ENCODE measurements around the gene DGCR2. TPM values are rescaled to one million over a fixed set of nuclear protein-coding genes. Genes with fewer than 3 reads are reported as not detected.

The DGCR2 gene
- total and polyA plus RNA-seq, 2 of the 8 experiments (the other 6 are each of a cell fraction or from before 2014, with no cell fraction given), result 42.3 to 62.2 TPM

GRCh38 chr22:19058713-19059451, 63.3 kb downstream of the DGCR2 start:
- no peak for FAIRE-seq
- H3K4me3 ChIP-seq (ENCODE audit: extremely low read depth in 1 of 4, insufficient read depth in 2 of 4, low read depth in 3 of 4, low read length in 4 of 4), result no peak overlapping the region

More at GRCh38 chr22:19058713-19059451, 63.3 kb downstream of the DGCR2 start:
- Histone ChIP-seq H2BK120ac (replicated peaks; ENCODE audit: low read depth, low read length) (no peak overlapping the region), H2AK5ac (ENCODE audit: low read depth, low read length) (no peak overlapping the region), H3K9ac (replicated peaks in 1 of 4; ENCODE audit: extremely low read depth in 1 of 4, low read depth in 3 of 4, low read length in 3 of 4) (no peak overlapping the region), H2BK12ac (ENCODE audit: low read depth, low read length) (no peak overlapping the region), H3K56ac (replicated peaks; ENCODE audit: insufficient read length, low read depth, low read length) (no peak overlapping the region), H4K5ac (ENCODE audit: insufficient read length, low read depth, low read length) (no peak overlapping the region), H2BK5ac (ENCODE audit: low read depth, low read length) (no peak overlapping the region), H2BK20ac (ENCODE audit: low read length) (no peak overlapping the region), H3K4me1 (replicated peaks in 1 of 4; ENCODE audit: control insufficient read depth in 3 of 4, insufficient read depth in 4 of 4, low read length in 3 of 4) (no peaks in the 10 kb centered on the region), H3K4ac (replicated peaks; ENCODE audit: insufficient read length, low read depth, low read length) (no peak overlapping the region), H3K14ac (ENCODE audit: insufficient read length) (no peak overlapping the region), H4K8ac (ENCODE audit: extremely low read depth, insufficient read depth, low read length) (peak overlapping the region; percentile 51; the same call in 1 of the 2 replicates), H3K23me2 (ENCODE audit: low read depth, low read length) (no peaks in the 10 kb centered on the region), H3K79me2 (ENCODE audit: control insufficient read depth in 1 of 2, insufficient read depth in 2 of 2, low read length in 2 of 2) (no peaks in the 10 kb centered on the region), H3K4me2 (ENCODE audit: insufficient read depth in 1 of 2, low read depth in 2 of 2, low read length in 2 of 2) (no peak overlapping the region), H3K27me3 (replicated peaks in 1 of 4; ENCODE audit: control insufficient read depth in 3 of 4, extremely low read depth in 1 of 4, insufficient read depth in 3 of 4, low read length in 3 of 4) (no peaks in the 10 kb centered on the region), H3K23ac (ENCODE audit: insufficient read length) (no peak overlapping the region), H4K20me1 (replicated peaks in 1 of 2; ENCODE audit: control insufficient read depth in 1 of 2, insufficient read depth in 2 of 2, low read length in 2 of 2) (peaks cover 2 to 10% of the 10 kb centered on the region in 2 experiments), H4K91ac (replicated peaks; ENCODE audit: insufficient read length, low read length) (no peak overlapping the region), H3K27ac (ENCODE audit: low read depth, low read length) (no peak overlapping the region), H2AFZ (ENCODE audit: low read length) (no peak overlapping the region), H3K79me1 (ENCODE audit: low read depth, low read length) (peaks cover 4% of the 10 kb centered on the region), H2BK15ac (ENCODE audit: low read length) (no peak overlapping the region), H3K18ac (ENCODE audit: extremely low read depth, low read length) (no peak overlapping the region), H3K36me3 (ENCODE audit: control insufficient read depth in 2 of 4, insufficient read depth in 4 of 4, low read length in 3 of 4) (peaks cover 7 to 48% (median 16%) of the 10 kb centered on the region in 4 experiments; a peak in 6 of 8 replicates), H3K9me3 (ENCODE audit: insufficient read depth in 2 of 2, low read depth in 1 of 2, low read length in 1 of 2) (no peaks in the 10 kb centered on the region)
- no peak for DNase-seq (ENCODE audit: low read depth in 1 of 2, low spot score in 2 of 2)
- TF ChIP-seq CTCF (IDR thresholded peaks at IDR 0.05; ENCODE audit: control extremely low read depth in 1 of 3, insufficient read depth in 1 of 3, low read depth in 1 of 3, low read length in 3 of 3), result peak; percentile 14 to 36 (median 33); a peak in 3 of 4 replicates
- no peak for TF ChIP-seq SAP30 (IDR thresholded peaks at IDR 0.05; ENCODE audit: insufficient read depth, insufficient replicate concordance, low read length)
- TF ChIP-seq CTBP2 (IDR thresholded peaks at IDR 0.05; ENCODE audit: borderline replicate concordance, insufficient read depth, insufficient read length, low read length), result no peak
- WGBS, 2 experiments (ENCODE audit: extremely low coverage in 1 of 2, insufficient coverage in 1 of 2, insufficient read length in 1 of 2, insufficient replicate concordance in 2 of 2, low coverage in 1 of 2, low lambda C conversion rate in 2 of 2, missing lambda C conversion rate in 1 of 2), result 93% methylated on average over 16 of the region's 16 CpGs; no CpG with 5 or more reads in 1 of the 2 experiments
- CTCF ChIA-PET (ENCODE audit: partially characterized antibody), result interaction anchor here (0.9 to 1.5 kb wide), 4 partner anchors 12 to 37 kb away, joined by 3 to 5 read pairs (median 4); no protein-coding TSS in a partner anchor
- POLR2A ChIA-PET (ENCODE audit: partially characterized antibody), result interaction anchor here (1.6 kb wide), 1 partner anchor 12 kb away, joined by 5 read pairs; no protein-coding TSS in a partner anchor

Measured in H1 (cell line).